Activated CD4-positive, alpha-beta T cell treated with anti-CD3 and anti-CD28 coated beads for 4 hours (primary cell): ENCODE data around the gene ENKUR.

Experiments
- DNase-seq, 2 donors: peaks; one replicate each; pipeline ENCODE4 v3.0.0-alpha.2; 2020

The ENKUR gene

GRCh38 chr10:25015828-25016375, at the start of gene ENKUR:
Gene ENKUR (minus strand): TSS chr10:25016158. CDS start chr10:25015936, 222 bp downstream.
- peak; percentile 94 to 96 for DNase-seq

GRCh38 chr10:25064401-25064800, 48.4 kb upstream of the ENKUR start:
- no peak for DNase-seq

GRCh38 chr10:25063644-25064043, 47.7 kb upstream of the ENKUR start:
- no peak for DNase-seq

GRCh38 chr10:25063157-25063556, 47.2 kb upstream of the ENKUR start:
- DNase-seq: no peak

GRCh38 chr10:25061711-25062449, 45.9 kb upstream of the ENKUR start:
- no peak for DNase-seq

GRCh38 chr10:25061125-25061524, 45.2 kb upstream of the ENKUR start:
- DNase-seq: no peak

- no peak for DNase-seq
Observed at GRCh38 chr10:25059990-25060389, 44.0 kb upstream of the ENKUR start.

GRCh38 chr10:25057886-25058285, 41.9 kb upstream of the ENKUR start:
- DNase-seq: no peak

- DNase-seq: no peak
Observed at GRCh38 chr10:25056726-25057125, 40.8 kb upstream of the ENKUR start.

GRCh38 chr10:25052012-25052411, 36.1 kb upstream of the ENKUR start:
- no peak for DNase-seq

- DNase-seq: no peak
Observed at GRCh38 chr10:25050402-25050801, 34.4 kb upstream of the ENKUR start.

GRCh38 chr10:25049966-25050365, 34.0 kb upstream of the ENKUR start:
- no peak for DNase-seq

- no peak for DNase-seq
Observed at GRCh38 chr10:25048450-25048849, 32.5 kb upstream of the ENKUR start.

- no peak for DNase-seq
Observed at GRCh38 chr10:25047591-25048301, 31.8 kb upstream of the ENKUR start.

GRCh38 chr10:25047088-25047487, 31.1 kb upstream of the ENKUR start:
- no peak for DNase-seq

- DNase-seq: no peak
Observed at GRCh38 chr10:25046641-25047040, 30.7 kb upstream of the ENKUR start.

GRCh38 chr10:25039531-25039930, 23.6 kb upstream of the ENKUR start:
- no peak for DNase-seq

GRCh38 chr10:25038325-25038724, 22.4 kb upstream of the ENKUR start:
- no peak for DNase-seq

GRCh38 chr10:25036381-25036780, 20.4 kb upstream of the ENKUR start:
- no peak for DNase-seq

- DNase-seq: no peak
Observed at GRCh38 chr10:25029519-25029918, 13.6 kb upstream of the ENKUR start.

- DNase-seq: no peak
Observed at GRCh38 chr10:25028711-25029110, 12.8 kb upstream of the ENKUR start.

GRCh38 chr10:25026463-25026862, 10.5 kb upstream of the ENKUR start:
- no peak for DNase-seq

- DNase-seq: no peak
Observed at GRCh38 chr10:25024528-25024927, 8.6 kb upstream of the ENKUR start.

- no peak for DNase-seq
Observed at GRCh38 chr10:25023278-25023677, 7.3 kb upstream of the ENKUR start.
